HEK293 (cell line): Measurements from ENCODE around the gene FGD6.

Experiments used
- CTCF ChIA-PET: fragments of 350-600 bp; formaldehyde crosslinking; extraction: SDS; loops from one replicate; lab custom pipeline; 2021; ENCODE audit warnings: antibody characterized with exemption; lab: Yijun Ruan, JAX
- POLR2A ChIA-PET: fragments of 300-600 bp; formaldehyde crosslinking; extraction: SDS; loops from one replicate; lab custom pipeline; 2020; ENCODE audit warnings: antibody characterized with exemption, inconsistent platforms; lab: Yijun Ruan, JAX
- H3K27ac ChIP-seq: fragments of 200-500 bp; sonication (Bioruptor generic); 2 replicates; pipeline ENCODE4 v1.5.1; 2014; ENCODE audit warnings: low read depth, low read length, control low read depth, inconsistent platforms; ENCODE audit errors: extremely low read depth
- H3K36me3 ChIP-seq, 2 experiments: fragments of 200-500 bp in 1 of 2; sonication (Bioruptor generic) in 1 of 2; 1 replicate in 1 of 2; 2 replicates in 1 of 2; pipeline ENCODE4 v1.5.1; 2014 to 2017; ENCODE audit warnings: inconsistent platforms in 2 of 2, low read length in 2 of 2; ENCODE audit not compliant: control insufficient read depth in 2 of 2, insufficient read depth in 1 of 2
- H3K4me1 ChIP-seq: fragments of 200-500 bp; sonication (Bioruptor generic); 2 replicates; pipeline ENCODE4 v1.5.1; 2014; ENCODE audit warnings: mild to moderate bottlenecking, low read length, inconsistent platforms; ENCODE audit not compliant: control insufficient read depth, insufficient read depth
- H3K4me3 ChIP-seq: 2 replicates; pipeline ENCODE4 v1.5.1; 2011; ENCODE audit warnings: low read depth, mild to moderate bottlenecking, control low read depth, low read length, moderate library complexity
- H3K9me3 ChIP-seq: fragments of 200-500 bp; sonication (Bioruptor generic); 2 replicates; pipeline ENCODE4 v1.5.1; 2014; ENCODE audit warnings: low read depth, low read length, inconsistent platforms; ENCODE audit not compliant: control insufficient read depth, insufficient read depth
- FEZF1 ChIP-seq: fragments of 450-650 bp; formaldehyde crosslinking; IDR thresholded peaks from 2 replicates; pipeline ENCODE4 v1.5.1; 2016; ENCODE audit warnings: missing biosample characterization, missing genetic modification characterization
- IKZF3 ChIP-seq: fragments of 450-650 bp; IDR thresholded peaks from 2 replicates; pipeline ENCODE4 v1.5.0; 2018; ENCODE audit warnings: missing biosample characterization, mild to moderate bottlenecking, missing genetic modification characterization, moderate library complexity
- KLF16 ChIP-seq: fragments of 450-650 bp; formaldehyde crosslinking; IDR thresholded peaks from 2 replicates; pipeline ENCODE4 v1.5.1; 2017; ENCODE audit warnings: missing biosample characterization, missing genetic modification characterization
- OSR2 ChIP-seq: fragments of 450-650 bp; formaldehyde crosslinking; IDR thresholded peaks from 2 replicates; pipeline ENCODE4 v1.5.1; 2016; ENCODE audit warnings: missing biosample characterization, missing genetic modification characterization
- PRDM6 ChIP-seq: fragments of 450-650 bp; formaldehyde crosslinking; IDR thresholded peaks from 2 replicates; pipeline ENCODE4 v1.5.1; 2017; ENCODE audit warnings: missing biosample characterization, missing genetic modification characterization
- SP7 ChIP-seq: fragments of 450-650 bp; formaldehyde crosslinking; IDR thresholded peaks from 2 replicates; pipeline ENCODE4 v1.5.1; 2016; ENCODE audit warnings: missing biosample characterization, missing genetic modification characterization
- TCF7L2 ChIP-seq: IDR thresholded peaks from 2 replicates; pipeline ENCODE4 v1.6.1; 2011; ENCODE audit warnings: low read depth, mild to moderate bottlenecking, inconsistent platforms, low read length, moderate library complexity, borderline replicate concordance
- ZBTB17 ChIP-seq: fragments of 450-650 bp; formaldehyde crosslinking; IDR thresholded peaks from 2 replicates; pipeline ENCODE4 v1.5.1; 2016; ENCODE audit warnings: missing biosample characterization, missing genetic modification characterization
- ZBTB8A ChIP-seq: fragments of 450-650 bp; formaldehyde crosslinking; IDR thresholded peaks from 2 replicates; pipeline ENCODE4 v1.5.1; 2016; ENCODE audit warnings: missing biosample characterization, missing genetic modification characterization
- ZIC2 ChIP-seq: fragments of 450-650 bp; formaldehyde crosslinking; IDR thresholded peaks from 2 replicates; pipeline ENCODE4 v1.5.1; 2016; ENCODE audit warnings: missing biosample characterization, missing genetic modification characterization
- ZNF112 ChIP-seq: fragments of 450-650 bp; formaldehyde crosslinking; IDR thresholded peaks from 2 replicates; pipeline ENCODE4 v1.5.0; 2017; ENCODE audit warnings: missing biosample characterization, missing genetic modification characterization
- ZNF121 ChIP-seq: fragments of 450-650 bp; formaldehyde crosslinking; IDR thresholded peaks from 2 replicates; pipeline ENCODE4 v1.5.1; 2016; ENCODE audit warnings: missing biosample characterization, missing genetic modification characterization
- ZNF138 ChIP-seq: fragments of 450-650 bp; formaldehyde crosslinking; IDR thresholded peaks from 2 replicates; pipeline ENCODE4 v1.5.1; 2016; ENCODE audit warnings: missing biosample characterization, missing genetic modification characterization, borderline replicate concordance
- ZNF146 ChIP-seq: fragments of 450-650 bp; formaldehyde crosslinking; IDR thresholded peaks from 2 replicates; pipeline ENCODE4 v1.5.1; 2016; ENCODE audit warnings: missing biosample characterization, missing genetic modification characterization
- ZNF184 ChIP-seq: fragments of 450-650 bp; IDR thresholded peaks from 2 replicates; pipeline ENCODE4 v1.5.1; 2018; ENCODE audit warnings: missing biosample characterization, mild to moderate bottlenecking, missing genetic modification characterization
- ZNF416 ChIP-seq: fragments of 450-650 bp; formaldehyde crosslinking; IDR thresholded peaks from 2 replicates; pipeline ENCODE4 v1.5.1; 2016; ENCODE audit warnings: missing biosample characterization, missing genetic modification characterization
- ZNF560 ChIP-seq: fragments of 450-650 bp; formaldehyde crosslinking; IDR thresholded peaks from 2 replicates; pipeline ENCODE4 v1.5.1; 2017; ENCODE audit warnings: missing biosample characterization, missing genetic modification characterization, borderline replicate concordance
- ZNF596 ChIP-seq: fragments of 450-650 bp; IDR thresholded peaks from 2 replicates; pipeline ENCODE4 v1.5.0; 2018; ENCODE audit warnings: missing biosample characterization, mild to moderate bottlenecking, missing genetic modification characterization, moderate library complexity
- ZNF664 ChIP-seq: fragments of 450-650 bp; formaldehyde crosslinking; IDR thresholded peaks from 2 replicates; pipeline ENCODE4 v1.5.1; 2016; ENCODE audit warnings: missing biosample characterization, missing genetic modification characterization
- ZNF677 ChIP-seq: fragments of 450-650 bp; IDR thresholded peaks from 2 replicates; pipeline ENCODE4 v1.5.0; 2018; ENCODE audit warnings: missing biosample characterization, mild to moderate bottlenecking, missing genetic modification characterization, moderate library complexity
- ZNF76 ChIP-seq: fragments of 450-650 bp; formaldehyde crosslinking; IDR thresholded peaks from 2 replicates; pipeline ENCODE4; 2016; ENCODE audit warnings: low read depth, missing biosample characterization, missing genetic modification characterization, borderline replicate concordance
- ZNF785 ChIP-seq: fragments of 450-650 bp; formaldehyde crosslinking; IDR thresholded peaks from 2 replicates; pipeline ENCODE4 v1.5.1; 2016; ENCODE audit warnings: missing biosample characterization, missing genetic modification characterization
- ZNF843 ChIP-seq: fragments of 450-650 bp; formaldehyde crosslinking; IDR thresholded peaks from 2 replicates; pipeline ENCODE4 v1.5.1; 2016; ENCODE audit warnings: missing biosample characterization, missing genetic modification characterization
- ZSCAN30 ChIP-seq: fragments of 450-650 bp; IDR thresholded peaks from 2 replicates; pipeline ENCODE4 v1.5.1; 2018; ENCODE audit warnings: missing biosample characterization, mild to moderate bottlenecking, missing genetic modification characterization, moderate library complexity
- ZXDB ChIP-seq: fragments of 450-650 bp; formaldehyde crosslinking; IDR thresholded peaks from 2 replicates; pipeline ENCODE4 v1.5.1; 2016; ENCODE audit warnings: missing biosample characterization, missing genetic modification characterization
- TF ChIP-seq, protein P1 (sequence below): fragments of 450-650 bp; IDR thresholded peaks from 2 replicates; pipeline ENCODE4 v1.5.1; 2018; ENCODE audit warnings: missing biosample characterization, missing genetic modification characterization
- TF ChIP-seq, protein P2 (sequence below): fragments of 450-650 bp; formaldehyde crosslinking; conservative IDR thresholded peaks from 2 replicates; pipeline ENCODE4 v1.5.1; 2016; ENCODE audit warnings: low read depth, missing biosample characterization, missing genetic modification characterization
- TF ChIP-seq, protein P3 (sequence below): fragments of 450-650 bp; formaldehyde crosslinking; IDR thresholded peaks from 2 replicates; pipeline ENCODE4 v1.5.1; 2016; ENCODE audit warnings: missing biosample characterization, missing genetic modification characterization

The FGD6 gene

GRCh38 chr12:95253386-95253785, 36.1 kb upstream of the FGD6 start (continued):
- TF ChIP-seq ZNF416 (tag by site-specific recombination), result no peak
- no peak for TF ChIP-seq ZNF76 (tag by site-specific recombination)
- no peak for TF ChIP-seq KLF16 (tag by site-specific recombination)
- TF ChIP-seq ZNF843 (tag by site-specific recombination), result no peak
- no peak for TF ChIP-seq ZNF138 (tag by site-specific recombination)
- no peak for TF ChIP-seq ZNF785 (tag by site-specific recombination)

GRCh38 chr12:95248604-95249360, 31.5 kb upstream of the FGD6 start:
- Histone ChIP-seq H3K4me3 (no peak overlapping the region), H3K27ac (no peak overlapping the region), H3K36me3 (peaks cover 20 to 25% of the 10 kb centered on the region in 2 experiments), H3K9me3 (no peaks in the 10 kb centered on the region), H3K4me1 (peaks cover 22% of the 10 kb centered on the region)
- ChIA-PET CTCF (no interaction called here), POLR2A (no interaction called here)
- TF ChIP-seq ZBTB17 (tag by site-specific recombination) (peak; percentile 55; the same call in 1 of the 2 replicates), ZNF146 (no peak), SP7 (tag by site-specific recombination) (0 out of 2 replicates have a peak, but pooled peaks have one; percentile 20), ZNF121 (tag by site-specific recombination) (peak; percentile 77), IKZF3 (tag by site-specific recombination) (0 out of 2 replicates have a peak, but pooled peaks have one; percentile 19), FEZF1 (peak; percentile 88), ZNF843 (tag by site-specific recombination) (0 out of 2 replicates have a peak, but pooled peaks have one; percentile 24), ZBTB8A (tag by site-specific recombination) (0 out of 2 replicates have a peak, but pooled peaks have one; percentile 27), TCF7L2 (0 out of 2 replicates have a peak, but pooled peaks have one; percentile 30), ZNF184 (no peak), ZNF664 (tag by site-specific recombination) (peak; percentile 50; the same call in 1 of the 2 replicates), ZSCAN30 (tag by site-specific recombination) (0 out of 2 replicates have a peak, but pooled peaks have one; percentile 47), ZXDB (tag by site-specific recombination) (no peak), ZNF596 (tag by site-specific recombination) (peak; percentile 33; the same call in 1 of the 2 replicates), PRDM6 (tag by site-specific recombination) (peak; percentile 77), ZNF560 (tag by site-specific recombination) (no peak), ZIC2 (tag by site-specific recombination) (0 out of 2 replicates have a peak, but pooled peaks have one; percentile 20), ZNF677 (tag by site-specific recombination) (0 out of 2 replicates have a peak, but pooled peaks have one; percentile 19), ZNF112 (tag by site-specific recombination) (no peak), OSR2 (peak; percentile 62; the same call in 1 of the 2 replicates)
- TF ChIP-seq, protein P1, sequence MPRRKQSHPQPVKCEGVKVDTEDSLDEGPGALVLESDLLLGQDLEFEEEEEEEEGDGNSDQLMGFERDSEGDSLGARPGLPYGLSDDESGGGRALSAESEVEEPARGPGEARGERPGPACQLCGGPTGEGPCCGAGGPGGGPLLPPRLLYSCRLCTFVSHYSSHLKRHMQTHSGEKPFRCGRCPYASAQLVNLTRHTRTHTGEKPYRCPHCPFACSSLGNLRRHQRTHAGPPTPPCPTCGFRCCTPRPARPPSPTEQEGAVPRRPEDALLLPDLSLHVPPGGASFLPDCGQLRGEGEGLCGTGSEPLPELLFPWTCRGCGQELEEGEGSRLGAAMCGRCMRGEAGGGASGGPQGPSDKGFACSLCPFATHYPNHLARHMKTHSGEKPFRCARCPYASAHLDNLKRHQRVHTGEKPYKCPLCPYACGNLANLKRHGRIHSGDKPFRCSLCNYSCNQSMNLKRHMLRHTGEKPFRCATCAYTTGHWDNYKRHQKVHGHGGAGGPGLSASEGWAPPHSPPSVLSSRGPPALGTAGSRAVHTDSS (tag by site-specific recombination), result 0 out of 2 replicates have a peak, but pooled peaks have one; percentile 7
- TF ChIP-seq, protein P2, sequence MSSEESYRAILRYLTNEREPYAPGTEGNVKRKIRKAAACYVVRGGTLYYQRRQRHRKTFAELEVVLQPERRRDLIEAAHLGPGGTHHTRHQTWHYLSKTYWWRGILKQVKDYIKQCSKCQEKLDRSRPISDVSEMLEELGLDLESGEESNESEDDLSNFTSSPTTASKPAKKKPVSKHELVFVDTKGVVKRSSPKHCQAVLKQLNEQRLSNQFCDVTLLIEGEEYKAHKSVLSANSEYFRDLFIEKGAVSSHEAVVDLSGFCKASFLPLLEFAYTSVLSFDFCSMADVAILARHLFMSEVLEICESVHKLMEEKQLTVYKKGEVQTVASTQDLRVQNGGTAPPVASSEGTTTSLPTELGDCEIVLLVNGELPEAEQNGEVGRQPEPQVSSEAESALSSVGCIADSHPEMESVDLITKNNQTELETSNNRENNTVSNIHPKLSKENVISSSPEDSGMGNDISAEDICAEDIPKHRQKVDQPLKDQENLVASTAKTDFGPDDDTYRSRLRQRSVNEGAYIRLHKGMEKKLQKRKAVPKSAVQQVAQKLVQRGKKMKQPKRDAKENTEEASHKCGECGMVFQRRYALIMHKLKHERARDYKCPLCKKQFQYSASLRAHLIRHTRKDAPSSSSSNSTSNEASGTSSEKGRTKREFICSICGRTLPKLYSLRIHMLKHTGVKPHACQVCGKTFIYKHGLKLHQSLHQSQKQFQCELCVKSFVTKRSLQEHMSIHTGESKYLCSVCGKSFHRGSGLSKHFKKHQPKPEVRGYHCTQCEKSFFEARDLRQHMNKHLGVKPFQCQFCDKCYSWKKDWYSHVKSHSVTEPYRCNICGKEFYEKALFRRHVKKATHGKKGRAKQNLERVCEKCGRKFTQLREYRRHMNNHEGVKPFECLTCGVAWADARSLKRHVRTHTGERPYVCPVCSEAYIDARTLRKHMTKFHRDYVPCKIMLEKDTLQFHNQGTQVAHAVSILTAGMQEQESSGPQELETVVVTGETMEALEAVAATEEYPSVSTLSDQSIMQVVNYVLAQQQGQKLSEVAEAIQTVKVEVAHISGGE (tag by site-specific recombination), result no peak
- TF ChIP-seq, protein P3, sequence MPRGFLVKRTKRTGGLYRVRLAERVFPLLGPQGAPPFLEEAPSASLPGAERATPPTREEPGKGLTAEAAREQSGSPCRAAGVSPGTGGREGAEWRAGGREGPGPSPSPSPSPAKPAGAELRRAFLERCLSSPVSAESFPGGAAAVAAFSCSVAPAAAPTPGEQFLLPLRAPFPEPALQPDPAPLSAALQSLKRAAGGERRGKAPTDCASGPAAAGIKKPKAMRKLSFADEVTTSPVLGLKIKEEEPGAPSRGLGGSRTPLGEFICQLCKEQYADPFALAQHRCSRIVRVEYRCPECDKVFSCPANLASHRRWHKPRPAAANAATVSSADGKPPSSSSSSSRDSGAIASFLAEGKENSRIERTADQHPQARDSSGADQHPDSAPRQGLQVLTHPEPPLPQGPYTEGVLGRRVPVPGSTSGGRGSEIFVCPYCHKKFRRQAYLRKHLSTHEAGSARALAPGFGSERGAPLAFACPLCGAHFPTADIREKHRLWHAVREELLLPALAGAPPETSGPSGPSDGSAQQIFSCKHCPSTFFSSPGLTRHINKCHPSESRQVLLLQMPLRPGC (tag by site-specific recombination), result no peak
